ENCODE measurements around the gene CDKN1B. TPM values are rescaled to one million over a fixed set of nuclear protein-coding genes. Genes with fewer than 3 reads are reported as not detected.

CDKN1B gene
- total RNA-seq, 4 donors from 2014 or later, result 37.7 to 66.0 (median 48.1) TPM

- Histone ChIP-seq H3K4me3 (no peak overlapping the region), H3K36me3 (no peaks in the 10 kb centered on the region), H3K9me3 (no peaks in the 10 kb centered on the region), H3K27ac (no peak overlapping the region), H3K4me1 (peaks cover 0 to 9% (median 0%) of the 10 kb centered on the region in 4 donors), H3K27me3 (no peaks in the 10 kb centered on the region)
- TF ChIP-seq CTCF (IDR thresholded peaks at IDR 0.05) (no peak), POLR2A (IDR thresholded peaks at IDR 0.05) (no peak)
- DNase-seq, result no peak
These were observed 25.6 kb upstream of the CDKN1B start for GRCh38 chr12:12691549-12691948.

DNA sequence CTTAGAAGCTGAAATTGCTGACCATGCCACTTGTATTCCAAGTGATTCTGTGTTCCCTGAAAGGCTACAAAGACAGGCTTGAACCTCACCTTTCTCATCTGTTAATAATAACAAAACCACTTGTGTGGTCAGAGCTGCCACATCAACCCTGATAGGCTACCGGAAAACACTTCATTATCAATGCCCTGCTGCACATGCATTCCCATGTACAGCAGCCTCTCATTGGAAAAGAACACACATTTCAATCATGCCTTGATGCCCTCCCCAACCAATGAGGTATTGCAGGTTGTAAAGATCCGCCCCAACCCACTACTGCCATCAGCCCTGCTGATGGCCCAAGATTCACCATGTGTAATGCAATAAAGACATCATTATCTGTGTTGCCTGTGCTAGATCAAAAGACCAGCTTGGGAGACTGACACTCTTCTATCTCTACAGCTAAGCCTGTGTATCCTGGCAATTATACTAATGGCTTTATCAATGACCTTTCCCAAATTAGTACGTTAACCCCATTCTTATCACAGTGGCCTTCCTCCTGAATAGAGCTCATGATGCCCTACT lies 24.0 kb upstream of the CDKN1B start:
- peaks cover 0 to 9% (median 2%) of the 10 kb centered on the region in 4 donors for H3K4me1 ChIP-seq
- DNase-seq, result no peak
- no peaks in the 10 kb centered on the region for H3K9me3 ChIP-seq
- TF ChIP-seq POLR2A (IDR thresholded peaks at IDR 0.05), result no peak
- TF ChIP-seq CTCF (IDR thresholded peaks at IDR 0.05), result no peak
- H3K4me3 ChIP-seq, result no peak overlapping the region
- no peaks in the 10 kb centered on the region for H3K36me3 ChIP-seq
- H3K27me3 ChIP-seq, result no peaks in the 10 kb centered on the region
- no peak overlapping the region for H3K27ac ChIP-seq

GRCh38 chr12:12696562-12697383 lies 20.4 kb upstream of the CDKN1B start:
- Histone ChIP-seq H3K4me3 (peak overlapping the region; percentile 44 to 65 (median 48)), H3K9me3 (no peaks in the 10 kb centered on the region)

DNA sequence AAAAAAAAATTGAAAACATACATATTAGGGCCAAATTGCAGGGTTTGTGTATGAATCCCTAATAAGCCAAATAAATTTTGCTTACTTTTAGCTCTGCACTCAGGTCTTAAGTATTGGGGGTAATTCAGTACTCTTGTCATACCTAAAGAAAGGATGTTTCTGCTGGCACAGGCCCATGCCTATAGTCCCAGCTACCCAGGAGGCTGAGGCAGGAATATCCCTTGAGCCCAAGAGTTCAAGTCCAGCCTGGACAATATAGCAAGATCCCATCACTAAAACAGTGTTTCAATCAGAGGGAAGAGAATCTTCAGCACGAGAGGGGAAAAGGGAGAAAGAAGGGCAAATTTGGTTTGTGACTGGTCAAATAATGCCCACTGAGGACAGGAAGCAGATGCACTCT lies 17.8 kb upstream of the CDKN1B start:
- no peak overlapping the region for H3K4me3 ChIP-seq
- TF ChIP-seq CTCF (IDR thresholded peaks at IDR 0.05), result no peak
- TF ChIP-seq POLR2A (IDR thresholded peaks at IDR 0.05), result no peak
- no peaks in the 10 kb centered on the region for H3K36me3 ChIP-seq
- DNase-seq, result no peak
- no peaks in the 10 kb centered on the region for H3K27me3 ChIP-seq
- no peaks in the 10 kb centered on the region for H3K9me3 ChIP-seq
- H3K27ac ChIP-seq, result no peak overlapping the region
- H3K4me1 ChIP-seq, result peaks cover 0 to 9% (median 0%) of the 10 kb centered on the region in 4 donors

More at GRCh38 chr12:12696562-12697383, 20.4 kb upstream of the CDKN1B start:
- Histone ChIP-seq H3K4me1 (peaks cover 0 to 4% (median 0%) of the 10 kb centered on the region in 4 donors), H3K36me3 (no peaks in the 10 kb centered on the region), H3K27ac (peak overlapping the region; percentile 87 to 94 (median 91)), H3K27me3 (no peaks in the 10 kb centered on the region)
- peak; percentile 67 to 82 for TF ChIP-seq POLR2A (IDR thresholded peaks at IDR 0.05)
- peak in 1 of 6 experiments; percentile 2 for TF ChIP-seq CTCF (IDR thresholded peaks at IDR 0.05)
- DNase-seq, result peak; percentile 90 to 97 (median 90)

DNA sequence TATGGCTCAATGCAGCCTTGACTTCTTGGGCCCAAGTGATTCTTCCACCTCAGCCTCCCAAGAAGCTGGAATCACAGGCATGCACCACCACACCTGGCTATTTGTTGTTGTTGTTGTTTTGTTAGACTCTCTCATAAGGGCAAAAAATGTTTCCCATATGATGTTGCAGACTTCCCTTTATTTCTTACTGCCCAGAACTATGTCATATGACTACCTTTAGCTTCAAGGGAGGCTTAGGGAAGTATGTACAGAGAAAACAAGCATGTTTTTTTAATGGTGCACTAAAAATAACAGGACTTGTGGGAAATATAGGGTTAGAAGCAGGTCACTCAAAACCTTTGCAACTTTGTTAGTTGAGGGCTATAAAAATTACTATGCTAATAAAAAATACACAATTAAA lies 16.9 kb upstream of the CDKN1B start:
- H3K27ac ChIP-seq, result no peak overlapping the region

More for the DNA sequence above, 16.9 kb upstream of the CDKN1B start:
- Histone ChIP-seq H3K4me3 (no peak overlapping the region), H3K9me3 (no peaks in the 10 kb centered on the region), H3K36me3 (no peaks in the 10 kb centered on the region), H3K4me1 (peaks cover 0 to 14% (median 0%) of the 10 kb centered on the region in 4 donors), H3K27me3 (no peaks in the 10 kb centered on the region)
- TF ChIP-seq POLR2A (IDR thresholded peaks at IDR 0.05) (no peak), CTCF (IDR thresholded peaks at IDR 0.05) (no peak)
- no peak for DNase-seq
